Measurements from ENCODE around the gene WFDC10B.
"Not testable (repeated sequence)": the region's sequence is repeated elsewhere in the genome, so short reads cannot be mapped to it uniquely, and the experiment has no call there.

DNA sequence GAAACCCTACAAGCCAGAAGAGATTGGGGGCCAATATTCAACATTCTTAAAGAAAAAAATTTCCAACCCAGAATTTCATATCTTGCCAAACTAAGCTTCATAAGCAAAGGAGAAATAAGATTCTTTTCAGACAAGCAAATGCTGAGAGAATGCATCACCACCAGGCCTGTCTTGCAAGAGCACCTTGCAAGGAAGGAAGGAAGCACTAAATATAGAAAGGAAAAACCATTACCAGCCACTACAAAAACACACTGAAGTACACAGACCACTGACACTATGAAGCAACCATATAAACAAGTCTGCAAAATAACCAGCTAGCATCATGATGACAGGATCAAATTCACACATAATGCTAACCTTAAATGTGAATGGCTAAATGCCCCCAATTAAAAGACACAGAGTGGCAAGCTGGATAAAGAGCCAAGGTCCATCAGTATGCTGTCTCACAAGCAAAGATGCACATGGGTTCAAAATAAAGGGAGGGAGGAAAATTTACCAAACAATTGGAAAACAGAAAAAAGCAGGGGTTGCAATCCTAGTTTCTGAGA, 11.4 kb upstream of the WFDC10B start:
- TF ChIP-seq, protein P1, sequence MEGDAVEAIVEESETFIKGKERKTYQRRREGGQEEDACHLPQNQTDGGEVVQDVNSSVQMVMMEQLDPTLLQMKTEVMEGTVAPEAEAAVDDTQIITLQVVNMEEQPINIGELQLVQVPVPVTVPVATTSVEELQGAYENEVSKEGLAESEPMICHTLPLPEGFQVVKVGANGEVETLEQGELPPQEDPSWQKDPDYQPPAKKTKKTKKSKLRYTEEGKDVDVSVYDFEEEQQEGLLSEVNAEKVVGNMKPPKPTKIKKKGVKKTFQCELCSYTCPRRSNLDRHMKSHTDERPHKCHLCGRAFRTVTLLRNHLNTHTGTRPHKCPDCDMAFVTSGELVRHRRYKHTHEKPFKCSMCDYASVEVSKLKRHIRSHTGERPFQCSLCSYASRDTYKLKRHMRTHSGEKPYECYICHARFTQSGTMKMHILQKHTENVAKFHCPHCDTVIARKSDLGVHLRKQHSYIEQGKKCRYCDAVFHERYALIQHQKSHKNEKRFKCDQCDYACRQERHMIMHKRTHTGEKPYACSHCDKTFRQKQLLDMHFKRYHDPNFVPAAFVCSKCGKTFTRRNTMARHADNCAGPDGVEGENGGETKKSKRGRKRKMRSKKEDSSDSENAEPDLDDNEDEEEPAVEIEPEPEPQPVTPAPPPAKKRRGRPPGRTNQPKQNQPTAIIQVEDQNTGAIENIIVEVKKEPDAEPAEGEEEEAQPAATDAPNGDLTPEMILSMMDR (IDR thresholded peaks at IDR 0.05; ENCODE audit: extremely low read depth in 1 of 2, insufficient read depth in 1 of 2, low read depth in 1 of 2, low read length in 2 of 2): not testable (repeated sequence)
- TF ChIP-seq POLR2AphosphoS5 (IDR thresholded peaks at IDR 0.05; ENCODE audit: insufficient read depth, low read depth, low read length); GATA2 (IDR thresholded peaks at IDR 0.05; ENCODE audit: insufficient read depth, insufficient read length, low read depth, low read length): not testable (repeated sequence)

Data from endothelial cell of umbilical vein (primary cell).